ENCODE measurements around the gene PTPN21. TPM values are rescaled to one million over a fixed set of nuclear protein-coding genes. Genes with fewer than 3 reads are reported as not detected.
A peak's percentile ranks its signal among the peaks of the same experiment; 100 is the strongest.

The PTPN21 gene
- total and polyA plus RNA-seq, 9 of the 15 experiments (the other 6 are each of a cell fraction or from before 2014, with no cell fraction given) = 0.06 to 1.9 (median 0.94) TPM

DNA sequence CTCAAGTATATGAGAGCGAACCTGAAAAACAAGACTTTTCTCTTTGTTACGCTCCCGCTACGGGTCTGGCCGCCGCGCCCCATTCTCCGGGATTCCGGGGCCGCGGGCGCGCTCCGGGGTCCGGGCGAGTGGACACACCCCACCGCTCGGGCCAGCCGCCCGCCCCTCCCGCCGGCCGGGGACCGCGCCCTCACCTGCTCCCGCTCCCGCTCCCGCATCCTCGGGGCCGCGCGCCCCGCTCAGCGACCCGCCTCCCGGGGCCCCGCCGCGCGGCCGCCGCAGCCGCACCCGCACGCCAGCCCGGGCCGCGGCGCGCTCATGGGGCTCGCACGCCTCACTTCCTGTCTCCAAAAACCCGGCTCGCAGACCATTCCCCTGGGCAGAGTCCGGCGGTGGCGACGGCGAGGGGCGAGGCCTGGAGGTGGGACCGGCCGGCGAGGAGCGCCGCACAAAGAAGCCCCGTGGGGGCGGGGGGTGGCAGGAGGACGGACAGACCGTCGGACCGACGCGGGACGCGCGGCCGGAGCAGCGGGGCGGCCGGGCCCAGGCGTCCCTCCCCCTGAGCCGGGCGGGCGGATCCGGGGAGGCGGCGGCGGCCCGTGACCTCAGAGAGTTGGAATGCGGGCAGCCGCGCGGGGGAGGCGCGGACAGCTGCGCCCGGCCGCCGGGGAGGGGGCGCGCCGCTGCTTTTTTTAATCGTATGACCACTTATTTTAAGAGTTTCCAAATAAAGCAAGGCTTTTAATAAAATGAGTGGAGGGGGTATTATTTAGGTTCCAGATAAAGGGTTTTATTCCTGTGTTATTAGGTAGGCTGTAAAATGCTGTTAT is at the start of gene PTPN21 (continued):
- TF ChIP-seq NCOR1 (IDR thresholded peaks at IDR 0.05) (no peak), HDAC8 (tag; IDR thresholded peaks at IDR 0.05) (no peak), ZNF282 (CRISPR knock-in tag; IDR thresholded peaks at IDR 0.05) (no peak), ZNF444 (CRISPR knock-in tag; IDR thresholded peaks at IDR 0.05) (no peak), KDM1A (IDR thresholded peaks at IDR 0.05) (no peak), BMI1 (IDR thresholded peaks at IDR 0.05; ENCODE audit: low read length) (no peak), CC2D1A (IDR thresholded peaks at IDR 0.05) (no peak), YY1 (IDR thresholded peaks at IDR 0.05; ENCODE audit: borderline replicate concordance in 1 of 3, control insufficient read depth in 1 of 3, extremely low read depth in 1 of 3, insufficient read depth in 3 of 3, insufficient read length in 1 of 3, insufficient replicate concordance in 2 of 3, low read depth in 1 of 3, low read length in 2 of 3) (no peak), ZNF277 (CRISPR knock-in tag; IDR thresholded peaks at IDR 0.05; ENCODE audit: borderline replicate concordance) (no peak), BHLHE40 (IDR thresholded peaks at IDR 0.05; ENCODE audit: low read length) (0 out of 2 replicates have a peak, but pooled peaks have one; percentile 10), MEIS2 (IDR thresholded peaks at IDR 0.05; ENCODE audit: partially characterized antibody) (no peak), ZNF699 (CRISPR knock-in tag; IDR thresholded peaks at IDR 0.05; ENCODE audit: insufficient replicate concordance) (no peak), GTF2F1 (IDR thresholded peaks at IDR 0.05; ENCODE audit: low read depth, low read length) (no peak), SMARCE1 (IDR thresholded peaks at IDR 0.05) (no peak), MCM3 (IDR thresholded peaks at IDR 0.05) (no peak), ZNF592 (IDR thresholded peaks at IDR 0.05) (no peak), MAZ (CRISPR knock-in tag; conservative IDR thresholded peaks at IDR 0.05 in 1 of 2, IDR thresholded peaks at IDR 0.05 in 1 of 2) (peak in 1 of 2 experiments; percentile 61; a peak in 1 of 4 replicates), HDAC1 (IDR thresholded peaks at IDR 0.05) (no peak), CCNT2 (IDR thresholded peaks at IDR 0.05; ENCODE audit: borderline replicate concordance, extremely low read depth, insufficient read length, low read depth, low read length) (peak; percentile 80), CBX1 (IDR thresholded peaks at IDR 0.05; ENCODE audit: low read depth) (no peak)
- TF ChIP-seq, protein P1, sequence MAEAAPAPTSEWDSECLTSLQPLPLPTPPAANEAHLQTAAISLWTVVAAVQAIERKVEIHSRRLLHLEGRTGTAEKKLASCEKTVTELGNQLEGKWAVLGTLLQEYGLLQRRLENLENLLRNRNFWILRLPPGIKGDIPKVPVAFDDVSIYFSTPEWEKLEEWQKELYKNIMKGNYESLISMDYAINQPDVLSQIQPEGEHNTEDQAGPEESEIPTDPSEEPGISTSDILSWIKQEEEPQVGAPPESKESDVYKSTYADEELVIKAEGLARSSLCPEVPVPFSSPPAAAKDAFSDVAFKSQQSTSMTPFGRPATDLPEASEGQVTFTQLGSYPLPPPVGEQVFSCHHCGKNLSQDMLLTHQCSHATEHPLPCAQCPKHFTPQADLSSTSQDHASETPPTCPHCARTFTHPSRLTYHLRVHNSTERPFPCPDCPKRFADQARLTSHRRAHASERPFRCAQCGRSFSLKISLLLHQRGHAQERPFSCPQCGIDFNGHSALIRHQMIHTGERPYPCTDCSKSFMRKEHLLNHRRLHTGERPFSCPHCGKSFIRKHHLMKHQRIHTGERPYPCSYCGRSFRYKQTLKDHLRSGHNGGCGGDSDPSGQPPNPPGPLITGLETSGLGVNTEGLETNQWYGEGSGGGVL (CRISPR knock-in tag; IDR thresholded peaks at IDR 0.05) = no peak
